Astrocyte (in vitro differentiated cells and primary cell): Measurements from ENCODE around the gene ISG15.

Experiments used
- CTCF ChIP-seq: IDR thresholded peaks from 2 replicates; pipeline ENCODE4 v1.5.1; 2011; ENCODE audit warnings: low read depth, mild to moderate bottlenecking, inconsistent platforms, low read length, moderate library complexity; ENCODE audit not compliant: insufficient read depth
- EZH2 ChIP-seq: IDR thresholded peaks from 2 replicates; pipeline ENCODE4 v1.6.1; 2012; ENCODE audit warnings: mild to moderate bottlenecking, low read length, inconsistent platforms; ENCODE audit not compliant: insufficient read depth

- TF ChIP-seq CTCF: no peak
- no peak for TF ChIP-seq EZH2
Observed at GRCh38 chr1:1055841-1056736, 42.8 kb downstream of the ISG15 start.
